Thyroid gland (tissue), 4 donors: ENCODE measurements around the gene GLG1.

Source experiments
- POLR2A ChIP-seq, 2 donors: fragments of 450-650 bp; IDR thresholded peaks; one replicate each; pipeline ENCODE4 v1.6.1; 2017; ENCODE audit warnings: antibody characterized with exemption in 2 of 2, mild to moderate bottlenecking in 2 of 2, moderate library complexity in 1 of 2
- TF ChIP-seq, protein P1 (sequence below), 6 experiments: fragments of 200-600 bp in 3 of 6; fragments of 450-650 bp in 3 of 6; sonication (generic) in 3 of 6; IDR thresholded peaks; one replicate each; pipeline ENCODE4 v1.5.1; 2016 to 2019; ENCODE audit warnings: antibody characterized with exemption in 6 of 6, mild to moderate bottlenecking in 2 of 6, inconsistent platforms in 1 of 6, moderate library complexity in 1 of 6

DNA sequence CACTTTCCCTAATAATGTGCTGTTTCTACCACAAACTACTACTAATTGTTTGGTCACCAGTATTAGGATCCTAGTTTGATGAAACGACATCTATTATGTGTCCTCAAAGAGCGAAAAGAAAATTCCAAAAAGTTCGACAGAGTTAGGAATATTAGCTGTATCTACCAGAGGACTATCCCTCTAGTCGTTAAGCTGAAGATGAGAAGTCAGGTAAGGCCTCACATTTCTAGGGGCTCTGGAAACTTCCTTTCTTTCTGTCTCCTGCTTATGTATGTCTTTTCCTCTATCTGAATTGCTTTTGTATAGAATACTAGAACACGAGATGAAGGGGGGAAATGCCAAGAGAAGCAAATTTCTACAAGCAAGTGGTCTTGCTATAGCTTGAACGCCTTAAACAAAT lies 1.6 kb downstream of the GLG1 start:
- TF ChIP-seq, protein P1, sequence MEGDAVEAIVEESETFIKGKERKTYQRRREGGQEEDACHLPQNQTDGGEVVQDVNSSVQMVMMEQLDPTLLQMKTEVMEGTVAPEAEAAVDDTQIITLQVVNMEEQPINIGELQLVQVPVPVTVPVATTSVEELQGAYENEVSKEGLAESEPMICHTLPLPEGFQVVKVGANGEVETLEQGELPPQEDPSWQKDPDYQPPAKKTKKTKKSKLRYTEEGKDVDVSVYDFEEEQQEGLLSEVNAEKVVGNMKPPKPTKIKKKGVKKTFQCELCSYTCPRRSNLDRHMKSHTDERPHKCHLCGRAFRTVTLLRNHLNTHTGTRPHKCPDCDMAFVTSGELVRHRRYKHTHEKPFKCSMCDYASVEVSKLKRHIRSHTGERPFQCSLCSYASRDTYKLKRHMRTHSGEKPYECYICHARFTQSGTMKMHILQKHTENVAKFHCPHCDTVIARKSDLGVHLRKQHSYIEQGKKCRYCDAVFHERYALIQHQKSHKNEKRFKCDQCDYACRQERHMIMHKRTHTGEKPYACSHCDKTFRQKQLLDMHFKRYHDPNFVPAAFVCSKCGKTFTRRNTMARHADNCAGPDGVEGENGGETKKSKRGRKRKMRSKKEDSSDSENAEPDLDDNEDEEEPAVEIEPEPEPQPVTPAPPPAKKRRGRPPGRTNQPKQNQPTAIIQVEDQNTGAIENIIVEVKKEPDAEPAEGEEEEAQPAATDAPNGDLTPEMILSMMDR (IDR thresholded peaks at IDR 0.05), result no peak
- no peak for TF ChIP-seq POLR2A (IDR thresholded peaks at IDR 0.05)
